ENCODE data around the gene KCNG2.

The KCNG2 gene

DNA sequence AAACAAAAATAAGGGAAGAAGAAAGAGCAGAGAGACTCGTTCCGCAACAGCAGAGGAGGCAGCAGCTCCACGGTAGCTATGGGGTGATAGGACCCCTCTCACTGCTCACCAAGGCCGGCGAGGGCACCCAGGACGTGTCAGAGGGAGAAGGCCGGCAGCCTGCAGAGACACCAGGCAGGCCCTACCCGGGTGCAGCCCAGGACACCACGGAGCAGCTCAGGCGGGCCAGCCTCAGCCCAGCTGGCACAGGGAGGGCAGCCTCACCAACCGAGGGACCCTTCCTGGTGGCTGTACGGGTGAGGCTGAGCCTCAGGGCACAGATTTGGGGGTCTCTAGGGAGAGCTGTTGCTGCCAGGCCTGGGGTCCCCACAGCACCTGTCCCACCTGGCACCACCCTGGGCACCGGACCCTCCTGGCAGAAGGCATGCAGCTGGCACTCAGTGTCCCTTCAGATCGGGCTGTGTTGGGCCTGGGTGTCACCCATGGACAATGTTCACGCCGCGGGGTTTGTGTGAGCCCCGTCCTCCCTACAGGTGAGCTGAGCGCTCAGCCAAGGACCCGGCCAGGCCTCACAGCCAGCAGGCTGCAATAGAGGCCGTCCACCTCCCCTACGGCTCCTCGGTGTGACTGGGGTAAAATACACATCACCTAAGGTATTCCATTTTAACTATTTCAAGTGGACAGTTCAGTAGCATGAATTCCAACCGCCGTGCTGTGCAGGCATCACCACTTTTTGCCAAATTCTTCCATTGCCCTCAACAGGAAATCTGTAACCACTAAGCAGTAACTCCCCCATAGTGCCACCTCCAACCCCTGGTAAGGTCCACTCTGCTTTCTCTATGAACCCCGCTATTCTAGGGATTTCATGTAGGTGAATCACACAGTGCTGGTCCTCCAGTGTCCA lies 21.6 kb downstream of the KCNG2 start:
- DNase-seq, result no peak
- H3K36me3 ChIP-seq (ENCODE audit: control insufficient read depth, insufficient read depth, low read length), result no peaks in the 10 kb centered on the region
- H3K4me3 ChIP-seq (ENCODE audit: insufficient read depth, low read depth, low read length, poor library complexity, severe bottlenecking), result no peak overlapping the region
- H3K9me3 ChIP-seq (ENCODE audit: control insufficient read depth, low read length), result no peaks in the 10 kb centered on the region
- no peaks in the 10 kb centered on the region for H3K27me3 ChIP-seq (replicated peaks; ENCODE audit: control insufficient read depth, insufficient read depth, low read length, poor library complexity, severe bottlenecking)
- no peak overlapping the region for H3K27ac ChIP-seq (ENCODE audit: insufficient read depth, low read length, poor library complexity, severe bottlenecking)
- no peaks in the 10 kb centered on the region for H3K4me1 ChIP-seq (ENCODE audit: control insufficient read depth, insufficient read depth, low read length, poor library complexity, severe bottlenecking)

DNA sequence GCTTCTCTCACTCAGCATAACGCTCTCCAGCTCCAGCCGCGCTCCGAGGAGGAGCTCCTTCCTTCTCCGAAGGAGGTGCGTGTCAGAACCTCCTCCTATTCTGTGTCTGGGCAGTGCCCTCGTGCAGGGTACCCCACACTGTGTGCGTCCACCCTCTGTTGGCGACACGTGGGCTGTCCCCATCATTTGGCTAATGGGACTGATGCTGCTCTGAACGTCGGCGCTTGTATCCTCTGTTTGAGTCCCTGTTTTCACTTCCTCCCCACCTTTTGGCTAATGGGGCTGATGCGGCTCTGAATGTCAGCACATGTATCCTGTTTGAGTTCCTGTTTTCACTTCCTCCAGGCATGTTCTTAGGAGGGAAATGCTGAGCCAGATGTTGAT lies 22.2 kb downstream of the KCNG2 start:
- no peaks in the 10 kb centered on the region for H3K4me1 ChIP-seq (ENCODE audit: control insufficient read depth, insufficient read depth, low read length, poor library complexity, severe bottlenecking)
- H3K27ac ChIP-seq (ENCODE audit: insufficient read depth, low read length, poor library complexity, severe bottlenecking), result no peak overlapping the region
- no peak overlapping the region for H3K4me3 ChIP-seq (ENCODE audit: insufficient read depth, low read depth, low read length, poor library complexity, severe bottlenecking)
- no peaks in the 10 kb centered on the region for H3K27me3 ChIP-seq (replicated peaks; ENCODE audit: control insufficient read depth, insufficient read depth, low read length, poor library complexity, severe bottlenecking)
- H3K9me3 ChIP-seq (ENCODE audit: control insufficient read depth, low read length), result no peaks in the 10 kb centered on the region
- no peak for DNase-seq
- H3K36me3 ChIP-seq (ENCODE audit: control insufficient read depth, insufficient read depth, low read length), result no peaks in the 10 kb centered on the region

DNA sequence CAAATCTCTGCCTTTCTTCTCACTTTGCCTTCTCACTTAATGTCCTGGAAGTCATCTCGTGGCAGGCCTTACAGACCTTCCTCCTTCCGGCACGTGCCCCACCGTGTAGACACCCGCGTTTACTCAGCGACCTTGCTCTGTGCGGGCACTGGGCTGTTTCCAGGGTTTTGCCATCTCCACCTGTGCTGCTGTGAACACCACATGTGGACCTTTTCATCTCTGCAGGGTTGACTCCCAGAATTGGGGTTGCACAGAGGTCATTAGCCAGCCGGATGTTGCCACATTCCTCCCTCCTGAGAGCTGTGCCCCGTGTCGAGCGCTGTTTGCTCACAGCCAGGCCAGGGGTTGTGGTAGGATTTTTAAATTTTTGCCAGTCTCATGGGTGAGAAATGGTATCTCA lies 25.4 kb downstream of the KCNG2 start:
- H3K4me3 ChIP-seq (ENCODE audit: insufficient read depth, low read depth, low read length, poor library complexity, severe bottlenecking), result no peak overlapping the region
- H3K27ac ChIP-seq (ENCODE audit: insufficient read depth, low read length, poor library complexity, severe bottlenecking), result no peak overlapping the region
- no peaks in the 10 kb centered on the region for H3K9me3 ChIP-seq (ENCODE audit: control insufficient read depth, low read length)
- no peaks in the 10 kb centered on the region for H3K36me3 ChIP-seq (ENCODE audit: control insufficient read depth, insufficient read depth, low read length)
- no peaks in the 10 kb centered on the region for H3K27me3 ChIP-seq (replicated peaks; ENCODE audit: control insufficient read depth, insufficient read depth, low read length, poor library complexity, severe bottlenecking)
- no peaks in the 10 kb centered on the region for H3K4me1 ChIP-seq (ENCODE audit: control insufficient read depth, insufficient read depth, low read length, poor library complexity, severe bottlenecking)
- DNase-seq, result no peak

DNA sequence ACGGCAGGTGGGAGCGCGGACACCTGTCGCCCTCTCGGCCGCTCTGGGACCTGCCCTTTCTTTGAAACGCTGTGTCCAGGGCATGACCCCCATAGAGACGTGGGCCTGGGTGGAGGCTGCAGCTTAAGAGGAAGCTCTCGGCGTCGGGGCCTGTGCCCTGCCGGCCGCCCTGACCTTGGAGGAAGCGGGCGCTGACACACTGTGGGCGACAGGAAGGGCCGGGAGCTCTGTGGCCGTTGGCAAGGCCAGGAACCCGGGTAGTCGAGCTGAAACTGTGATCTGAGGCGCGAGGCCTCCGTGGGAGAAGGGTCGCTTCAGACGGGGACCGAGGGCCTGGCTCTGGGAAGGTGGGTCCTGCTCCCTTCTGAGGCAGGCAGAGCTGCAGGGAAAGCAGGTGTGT lies 28.2 kb downstream of the KCNG2 start:
- Histone ChIP-seq H3K36me3 (ENCODE audit: control insufficient read depth, insufficient read depth, low read length) (no peaks in the 10 kb centered on the region), H3K9me3 (ENCODE audit: control insufficient read depth, low read length) (no peaks in the 10 kb centered on the region), H3K27ac (ENCODE audit: insufficient read depth, low read length, poor library complexity, severe bottlenecking) (no peak overlapping the region), H3K4me3 (ENCODE audit: insufficient read depth, low read depth, low read length, poor library complexity, severe bottlenecking) (no peak overlapping the region), H3K4me1 (ENCODE audit: control insufficient read depth, insufficient read depth, low read length, poor library complexity, severe bottlenecking) (no peaks in the 10 kb centered on the region), H3K27me3 (replicated peaks; ENCODE audit: control insufficient read depth, insufficient read depth, low read length, poor library complexity, severe bottlenecking) (no peaks in the 10 kb centered on the region)
- no peak for DNase-seq

DNA sequence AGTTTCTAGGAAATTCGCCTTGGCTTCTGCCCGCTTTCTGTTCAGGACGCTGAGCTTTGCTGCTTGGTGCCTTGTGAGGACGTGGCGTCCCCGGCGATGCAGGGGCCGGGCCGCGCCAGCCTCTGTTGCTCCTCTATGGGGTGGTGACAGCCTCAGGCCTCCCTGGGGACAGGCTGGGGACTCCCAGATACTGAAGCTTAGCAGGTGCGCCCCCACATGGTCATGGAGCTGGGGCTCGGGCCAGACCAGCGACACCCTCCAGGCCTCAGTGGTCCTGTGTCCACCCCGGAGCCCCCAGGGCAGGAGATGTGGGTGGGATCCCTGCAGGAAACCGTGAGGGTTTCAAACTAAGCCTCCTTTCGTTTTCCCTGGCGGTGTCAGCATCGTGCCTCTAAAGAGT lies 29.2 kb downstream of the KCNG2 start:
- no peaks in the 10 kb centered on the region for H3K36me3 ChIP-seq (ENCODE audit: control insufficient read depth, insufficient read depth, low read length)
- H3K4me1 ChIP-seq (ENCODE audit: control insufficient read depth, insufficient read depth, low read length, poor library complexity, severe bottlenecking), result no peaks in the 10 kb centered on the region
- DNase-seq, result no peak
- no peaks in the 10 kb centered on the region for H3K27me3 ChIP-seq (replicated peaks; ENCODE audit: control insufficient read depth, insufficient read depth, low read length, poor library complexity, severe bottlenecking)
- no peak overlapping the region for H3K4me3 ChIP-seq (ENCODE audit: insufficient read depth, low read depth, low read length, poor library complexity, severe bottlenecking)
- H3K27ac ChIP-seq (ENCODE audit: insufficient read depth, low read length, poor library complexity, severe bottlenecking), result no peak overlapping the region
- no peaks in the 10 kb centered on the region for H3K9me3 ChIP-seq (ENCODE audit: control insufficient read depth, low read length)

DNA sequence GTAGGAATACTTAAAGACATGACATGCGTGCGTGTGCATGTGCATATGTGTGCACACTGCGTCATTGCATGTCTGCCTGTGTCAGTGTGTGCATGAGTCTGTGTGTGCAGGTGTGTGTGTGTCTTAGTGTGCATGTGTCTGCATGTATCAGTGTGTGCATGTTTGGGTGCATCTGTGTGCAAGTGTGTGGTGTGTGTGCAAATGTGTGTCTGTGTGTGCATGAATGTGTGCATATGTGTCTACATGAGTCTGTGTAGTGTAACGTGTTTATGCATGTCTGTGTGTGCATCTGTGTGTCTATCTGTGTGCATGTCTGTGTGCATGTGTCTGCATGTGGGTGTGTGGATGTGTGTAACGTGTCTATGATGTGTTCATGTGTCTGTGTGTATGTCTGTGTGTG lies 30.5 kb downstream of the KCNG2 start:
- no peaks in the 10 kb centered on the region for H3K36me3 ChIP-seq (ENCODE audit: control insufficient read depth, insufficient read depth, low read length)
- H3K27me3 ChIP-seq (replicated peaks; ENCODE audit: control insufficient read depth, insufficient read depth, low read length, poor library complexity, severe bottlenecking), result no peaks in the 10 kb centered on the region
- no peak overlapping the region for H3K4me3 ChIP-seq (ENCODE audit: insufficient read depth, low read depth, low read length, poor library complexity, severe bottlenecking)
- no peak for DNase-seq
- no peaks in the 10 kb centered on the region for H3K9me3 ChIP-seq (ENCODE audit: control insufficient read depth, low read length)
- H3K27ac ChIP-seq (ENCODE audit: insufficient read depth, low read length, poor library complexity, severe bottlenecking), result no peak overlapping the region
- H3K4me1 ChIP-seq (ENCODE audit: control insufficient read depth, insufficient read depth, low read length, poor library complexity, severe bottlenecking), result no peaks in the 10 kb centered on the region

DNA sequence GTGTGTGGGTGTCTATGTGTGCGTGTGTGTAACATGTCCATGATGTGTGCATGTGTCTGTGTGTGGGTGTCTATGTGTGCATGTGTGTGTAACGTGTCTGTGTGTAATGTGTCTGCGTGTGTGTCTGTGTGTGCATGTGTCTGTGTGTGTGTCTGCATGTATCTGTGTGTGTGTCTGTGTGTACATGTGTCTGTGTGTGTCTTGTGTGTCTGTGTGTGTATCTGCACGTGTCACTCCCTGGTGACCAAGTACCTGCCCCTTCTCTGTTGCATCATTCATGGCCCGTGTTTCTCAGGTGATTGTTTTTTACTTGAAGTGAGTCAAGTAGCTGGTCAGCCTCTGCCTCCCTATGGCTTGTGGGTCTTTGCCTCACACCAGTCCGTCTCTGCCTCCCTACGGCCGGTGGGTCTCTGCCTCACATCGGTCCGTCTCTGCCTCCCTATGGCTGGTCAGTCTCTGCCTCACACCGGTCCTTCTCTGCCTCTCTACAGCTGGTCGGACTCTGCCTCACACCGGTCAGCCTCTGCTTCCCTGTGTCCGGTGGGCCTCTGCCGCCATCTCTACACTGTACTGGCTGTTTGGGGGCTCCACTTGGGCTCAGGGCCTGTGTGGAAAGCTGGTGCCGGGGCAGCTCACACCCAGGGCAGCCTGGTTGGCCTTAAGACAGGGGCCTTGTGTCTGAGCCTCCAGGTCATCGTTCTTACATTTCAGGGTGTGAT lies 31.6 kb downstream of the KCNG2 start:
- Histone ChIP-seq H3K36me3 (ENCODE audit: control insufficient read depth, insufficient read depth, low read length) (no peaks in the 10 kb centered on the region), H3K9me3 (ENCODE audit: control insufficient read depth, low read length) (no peaks in the 10 kb centered on the region), H3K4me3 (ENCODE audit: insufficient read depth, low read depth, low read length, poor library complexity, severe bottlenecking) (no peak overlapping the region), H3K4me1 (ENCODE audit: control insufficient read depth, insufficient read depth, low read length, poor library complexity, severe bottlenecking) (no peaks in the 10 kb centered on the region), H3K27ac (ENCODE audit: insufficient read depth, low read length, poor library complexity, severe bottlenecking) (no peak overlapping the region), H3K27me3 (replicated peaks; ENCODE audit: control insufficient read depth, insufficient read depth, low read length, poor library complexity, severe bottlenecking) (no peaks in the 10 kb centered on the region)
- no peak for DNase-seq

DNA sequence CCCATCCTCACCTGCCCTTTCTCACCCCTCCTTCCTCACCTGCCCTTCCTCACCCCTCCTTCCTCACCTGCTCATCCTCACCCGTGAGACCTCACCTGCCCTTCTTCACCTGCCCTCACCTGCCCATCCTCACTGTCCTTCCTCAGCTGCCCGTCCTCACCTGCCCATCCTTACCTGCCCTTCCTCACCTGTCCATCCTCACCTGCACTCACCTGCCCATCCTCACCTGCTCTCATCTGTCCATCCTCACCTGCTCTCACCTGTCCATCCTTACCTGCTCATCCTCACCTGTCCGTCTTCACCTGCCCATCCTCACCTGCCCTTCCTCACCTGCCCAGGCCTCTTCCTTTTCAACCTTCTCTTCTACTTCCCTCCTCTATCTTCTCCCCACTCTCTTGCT lies 34.4 kb downstream of the KCNG2 start:
- Histone ChIP-seq H3K27me3 (replicated peaks; ENCODE audit: control insufficient read depth, insufficient read depth, low read length, poor library complexity, severe bottlenecking) (no peaks in the 10 kb centered on the region), H3K36me3 (ENCODE audit: control insufficient read depth, insufficient read depth, low read length) (no peaks in the 10 kb centered on the region), H3K9me3 (ENCODE audit: control insufficient read depth, low read length) (no peaks in the 10 kb centered on the region), H3K27ac (ENCODE audit: insufficient read depth, low read length, poor library complexity, severe bottlenecking) (no peak overlapping the region), H3K4me3 (ENCODE audit: insufficient read depth, low read depth, low read length, poor library complexity, severe bottlenecking) (no peak overlapping the region), H3K4me1 (ENCODE audit: control insufficient read depth, insufficient read depth, low read length, poor library complexity, severe bottlenecking) (no peaks in the 10 kb centered on the region)
- no peak for DNase-seq

DNA sequence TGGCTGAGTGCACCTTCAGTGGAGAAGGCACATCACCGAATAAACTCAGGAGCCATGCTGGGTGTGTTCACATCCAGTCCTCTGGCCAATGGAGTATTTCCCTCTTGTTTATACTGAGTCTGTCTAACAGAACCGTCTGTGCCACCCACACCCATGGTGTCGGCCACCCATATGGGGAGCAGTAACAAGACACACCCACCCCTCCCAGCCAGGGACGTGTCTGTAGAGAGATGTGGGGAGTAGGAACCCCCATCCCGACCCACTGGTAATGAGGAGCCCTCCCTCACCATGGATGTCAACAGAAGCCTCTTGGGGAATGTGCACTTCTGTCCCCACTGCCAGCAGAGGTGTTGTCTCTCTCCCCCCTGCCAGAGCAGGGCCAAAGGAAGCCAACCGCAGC lies 37.1 kb downstream of the KCNG2 start:
- no peak overlapping the region for H3K27ac ChIP-seq (ENCODE audit: insufficient read depth, low read length, poor library complexity, severe bottlenecking)
- no peaks in the 10 kb centered on the region for H3K27me3 ChIP-seq (replicated peaks; ENCODE audit: control insufficient read depth, insufficient read depth, low read length, poor library complexity, severe bottlenecking)
- H3K4me3 ChIP-seq (ENCODE audit: insufficient read depth, low read depth, low read length, poor library complexity, severe bottlenecking), result no peak overlapping the region
- no peaks in the 10 kb centered on the region for H3K36me3 ChIP-seq (ENCODE audit: control insufficient read depth, insufficient read depth, low read length)
- no peaks in the 10 kb centered on the region for H3K9me3 ChIP-seq (ENCODE audit: control insufficient read depth, low read length)
- DNase-seq, result no peak
- H3K4me1 ChIP-seq (ENCODE audit: control insufficient read depth, insufficient read depth, low read length, poor library complexity, severe bottlenecking), result no peaks in the 10 kb centered on the region

DNA sequence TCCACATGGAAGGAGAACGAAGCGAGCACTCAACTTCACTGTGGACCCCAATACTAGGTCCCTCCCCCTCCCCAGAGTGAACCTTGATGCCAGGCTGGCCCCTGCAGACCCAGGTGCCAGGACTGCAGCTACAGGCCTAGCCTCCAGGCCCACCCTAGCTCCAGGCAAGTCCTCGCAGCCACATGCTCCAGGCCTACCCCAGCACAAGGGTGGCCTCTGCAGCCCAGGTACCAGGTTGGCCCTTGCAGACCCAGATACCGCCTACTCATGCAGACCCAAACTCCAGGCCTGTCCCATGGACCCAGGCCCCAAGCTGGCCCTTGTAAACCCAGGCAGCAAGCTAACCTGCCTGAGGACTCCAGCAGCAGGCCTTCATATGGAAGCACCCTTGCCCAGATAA lies 44.2 kb downstream of the KCNG2 start:
- H3K4me3 ChIP-seq (ENCODE audit: insufficient read depth, low read depth, low read length, poor library complexity, severe bottlenecking), result no peak overlapping the region
- no peaks in the 10 kb centered on the region for H3K4me1 ChIP-seq (ENCODE audit: control insufficient read depth, insufficient read depth, low read length, poor library complexity, severe bottlenecking)
- DNase-seq, result no peak
- H3K9me3 ChIP-seq (ENCODE audit: control insufficient read depth, low read length), result no peaks in the 10 kb centered on the region
- H3K36me3 ChIP-seq (ENCODE audit: control insufficient read depth, insufficient read depth, low read length), result no peaks in the 10 kb centered on the region
- H3K27me3 ChIP-seq (replicated peaks; ENCODE audit: control insufficient read depth, insufficient read depth, low read length, poor library complexity, severe bottlenecking), result no peaks in the 10 kb centered on the region
- no peak overlapping the region for H3K27ac ChIP-seq (ENCODE audit: insufficient read depth, low read length, poor library complexity, severe bottlenecking)

Measured in effector memory CD4-positive, alpha-beta T cell (primary cell).